Measurements from ENCODE around the gene SMARCAL1.

SMARCAL1 gene

GRCh38 chr2:216423071-216423470 lies 10.8 kb downstream of the SMARCAL1 start:
- TF ChIP-seq CREB1 (IDR thresholded peaks at IDR 0.05; ENCODE audit: low read depth) (no peak), CEBPB (IDR thresholded peaks at IDR 0.05) (no peak), MAX (IDR thresholded peaks at IDR 0.05) (no peak)

DNA sequence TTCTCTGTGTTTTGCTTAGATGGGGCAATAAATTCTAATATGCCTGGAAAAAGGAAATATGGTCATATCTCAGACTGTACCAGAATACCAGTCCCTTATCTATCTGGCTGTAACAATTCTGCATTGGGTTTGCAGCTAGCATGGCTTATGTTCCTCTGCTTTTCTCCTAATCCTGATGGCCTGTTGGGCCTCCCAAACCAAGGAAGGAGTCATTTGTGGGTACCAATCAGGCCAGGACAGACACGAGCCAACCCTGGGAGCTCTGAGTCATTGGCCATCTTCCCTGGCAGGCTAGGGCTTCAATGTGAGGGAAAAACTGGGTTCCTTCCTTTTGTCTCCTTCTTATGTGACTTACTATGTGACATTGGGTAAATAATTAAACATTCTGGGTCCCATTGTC lies 12.0 kb downstream of the SMARCAL1 start:
- TF ChIP-seq CEBPB (IDR thresholded peaks at IDR 0.05) (no peak), EP300 (IDR thresholded peaks at IDR 0.05; ENCODE audit: borderline replicate concordance) (no peak), REST (IDR thresholded peaks at IDR 0.05; ENCODE audit: low read depth) (no peak), YY1 (IDR thresholded peaks at IDR 0.05; ENCODE audit: low read depth) (no peak), TEAD4 (IDR thresholded peaks at IDR 0.05) (no peak), FOXM1 (IDR thresholded peaks at IDR 0.05; ENCODE audit: borderline replicate concordance, low read depth) (no peak), RAD21 (IDR thresholded peaks at IDR 0.05; ENCODE audit: low read depth) (no peak), ZBTB7A (IDR thresholded peaks at IDR 0.05; ENCODE audit: low read depth) (no peak), NFIC (IDR thresholded peaks at IDR 0.05) (no peak), TCF12 (IDR thresholded peaks at IDR 0.05; ENCODE audit: low read depth) (no peak), EGR1 (IDR thresholded peaks at IDR 0.05) (no peak), TAF1 (IDR thresholded peaks at IDR 0.05; ENCODE audit: low read depth) (no peak), CREB1 (IDR thresholded peaks at IDR 0.05; ENCODE audit: low read depth) (no peak)
- TF ChIP-seq, protein P1, sequence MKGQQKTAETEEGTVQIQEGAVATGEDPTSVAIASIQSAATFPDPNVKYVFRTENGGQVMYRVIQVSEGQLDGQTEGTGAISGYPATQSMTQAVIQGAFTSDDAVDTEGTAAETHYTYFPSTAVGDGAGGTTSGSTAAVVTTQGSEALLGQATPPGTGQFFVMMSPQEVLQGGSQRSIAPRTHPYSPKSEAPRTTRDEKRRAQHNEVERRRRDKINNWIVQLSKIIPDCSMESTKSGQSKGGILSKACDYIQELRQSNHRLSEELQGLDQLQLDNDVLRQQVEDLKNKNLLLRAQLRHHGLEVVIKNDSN (IDR thresholded peaks at IDR 0.05), result no peak

GRCh38 chr2:216425008-216425787 lies 12.9 kb downstream of the SMARCAL1 start:
- TF ChIP-seq NFIC (IDR thresholded peaks at IDR 0.05), result no peak
- TF ChIP-seq CREB1 (IDR thresholded peaks at IDR 0.05; ENCODE audit: low read depth), result no peak
- no peak for TF ChIP-seq EP300 (IDR thresholded peaks at IDR 0.05; ENCODE audit: borderline replicate concordance)
- no peak for TF ChIP-seq EGR1 (IDR thresholded peaks at IDR 0.05)
- TF ChIP-seq MAX (IDR thresholded peaks at IDR 0.05), result no peak
- TF ChIP-seq, protein P1 (IDR thresholded peaks at IDR 0.05), result no peak
- TF ChIP-seq YY1 (IDR thresholded peaks at IDR 0.05; ENCODE audit: low read depth), result no peak
- no peak for TF ChIP-seq REST (IDR thresholded peaks at IDR 0.05; ENCODE audit: low read depth)
- no peak for TF ChIP-seq TEAD4 (IDR thresholded peaks at IDR 0.05)
- TF ChIP-seq TCF12 (IDR thresholded peaks at IDR 0.05; ENCODE audit: low read depth), result no peak
- no peak for TF ChIP-seq TAF1 (IDR thresholded peaks at IDR 0.05; ENCODE audit: low read depth)
- TF ChIP-seq FOXM1 (IDR thresholded peaks at IDR 0.05; ENCODE audit: borderline replicate concordance, low read depth), result no peak
- no peak for TF ChIP-seq RAD21 (IDR thresholded peaks at IDR 0.05; ENCODE audit: low read depth)
- TF ChIP-seq ZBTB7A (IDR thresholded peaks at IDR 0.05; ENCODE audit: low read depth), result no peak
- TF ChIP-seq CEBPB (IDR thresholded peaks at IDR 0.05), result no peak

DNA sequence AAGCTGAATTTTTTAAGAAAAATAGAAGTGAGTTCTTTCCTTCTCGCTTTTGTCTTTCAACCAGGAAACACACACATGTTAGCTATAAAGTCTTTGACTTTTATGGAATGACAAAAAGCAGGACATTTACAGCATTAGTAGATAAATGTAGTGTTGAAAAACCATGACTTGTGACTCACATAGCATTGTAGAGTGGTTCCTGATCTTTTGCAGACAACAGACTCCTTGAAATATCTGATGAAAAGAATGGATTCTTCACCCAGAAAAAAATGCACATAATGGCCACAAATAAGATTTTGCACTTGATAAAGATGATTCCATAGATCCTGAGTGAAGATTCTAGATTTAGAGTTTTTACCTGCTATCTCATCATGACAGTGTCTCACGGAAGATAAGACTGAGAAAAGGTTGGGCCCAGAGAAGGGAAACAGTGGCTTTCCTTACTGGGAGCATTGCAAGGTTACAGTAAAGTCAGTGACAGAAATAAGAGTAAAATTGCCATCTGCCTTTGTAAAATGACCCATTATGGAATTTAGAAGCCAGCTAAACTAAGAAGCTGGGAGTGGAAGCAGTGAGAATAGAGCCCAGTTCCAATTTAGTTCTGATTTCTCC lies 14.0 kb downstream of the SMARCAL1 start:
- TF ChIP-seq ZBTB7A (IDR thresholded peaks at IDR 0.05; ENCODE audit: low read depth) (no peak), FOXM1 (IDR thresholded peaks at IDR 0.05; ENCODE audit: borderline replicate concordance, low read depth) (no peak), CEBPB (IDR thresholded peaks at IDR 0.05) (no peak), REST (IDR thresholded peaks at IDR 0.05; ENCODE audit: low read depth) (no peak), YY1 (IDR thresholded peaks at IDR 0.05; ENCODE audit: low read depth) (no peak), TEAD4 (IDR thresholded peaks at IDR 0.05) (no peak), TAF1 (IDR thresholded peaks at IDR 0.05; ENCODE audit: low read depth) (no peak), TCF12 (IDR thresholded peaks at IDR 0.05; ENCODE audit: low read depth) (no peak), EP300 (IDR thresholded peaks at IDR 0.05; ENCODE audit: borderline replicate concordance) (no peak), RAD21 (IDR thresholded peaks at IDR 0.05; ENCODE audit: low read depth) (no peak), MAX (IDR thresholded peaks at IDR 0.05) (no peak), EGR1 (IDR thresholded peaks at IDR 0.05) (no peak), CREB1 (IDR thresholded peaks at IDR 0.05; ENCODE audit: low read depth) (no peak), NFIC (IDR thresholded peaks at IDR 0.05) (no peak)
- TF ChIP-seq, protein P1 (IDR thresholded peaks at IDR 0.05), result no peak

All from Ishikawa (cell line).